Fibroblast of the conjunctiva (primary cell): ENCODE results near the gene CCNL2.
A peak's percentile ranks its signal among the peaks of the same experiment; 100 is the strongest.

Experiments used
- DNase-seq: peaks from one replicate; pipeline ENCODE4 v3.0.0-alpha.2; 2010; ENCODE audit warnings: low read depth

The CCNL2 gene

DNA sequence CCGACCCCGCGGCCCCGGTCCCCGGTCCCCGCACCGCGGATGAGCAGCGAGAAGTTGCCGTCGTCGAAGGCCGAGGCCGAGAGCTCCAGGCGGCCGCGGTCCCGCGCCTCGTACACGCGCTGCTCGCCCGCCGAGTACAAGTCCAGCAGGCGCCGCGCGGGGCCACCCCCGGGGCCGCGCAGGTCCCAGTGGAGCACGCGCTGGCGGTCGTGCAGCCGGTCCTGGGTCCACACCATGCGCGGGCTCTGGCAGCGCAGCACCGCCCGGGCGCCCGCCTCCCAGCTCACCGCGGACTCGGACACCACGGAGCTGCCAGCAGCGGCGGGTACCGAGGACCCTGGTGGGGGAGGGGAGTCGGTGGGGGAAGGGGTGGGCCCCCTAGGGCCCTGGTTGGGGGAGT is 43.7 kb downstream of the CCNL2 start:
- no peak for DNase-seq

DNA sequence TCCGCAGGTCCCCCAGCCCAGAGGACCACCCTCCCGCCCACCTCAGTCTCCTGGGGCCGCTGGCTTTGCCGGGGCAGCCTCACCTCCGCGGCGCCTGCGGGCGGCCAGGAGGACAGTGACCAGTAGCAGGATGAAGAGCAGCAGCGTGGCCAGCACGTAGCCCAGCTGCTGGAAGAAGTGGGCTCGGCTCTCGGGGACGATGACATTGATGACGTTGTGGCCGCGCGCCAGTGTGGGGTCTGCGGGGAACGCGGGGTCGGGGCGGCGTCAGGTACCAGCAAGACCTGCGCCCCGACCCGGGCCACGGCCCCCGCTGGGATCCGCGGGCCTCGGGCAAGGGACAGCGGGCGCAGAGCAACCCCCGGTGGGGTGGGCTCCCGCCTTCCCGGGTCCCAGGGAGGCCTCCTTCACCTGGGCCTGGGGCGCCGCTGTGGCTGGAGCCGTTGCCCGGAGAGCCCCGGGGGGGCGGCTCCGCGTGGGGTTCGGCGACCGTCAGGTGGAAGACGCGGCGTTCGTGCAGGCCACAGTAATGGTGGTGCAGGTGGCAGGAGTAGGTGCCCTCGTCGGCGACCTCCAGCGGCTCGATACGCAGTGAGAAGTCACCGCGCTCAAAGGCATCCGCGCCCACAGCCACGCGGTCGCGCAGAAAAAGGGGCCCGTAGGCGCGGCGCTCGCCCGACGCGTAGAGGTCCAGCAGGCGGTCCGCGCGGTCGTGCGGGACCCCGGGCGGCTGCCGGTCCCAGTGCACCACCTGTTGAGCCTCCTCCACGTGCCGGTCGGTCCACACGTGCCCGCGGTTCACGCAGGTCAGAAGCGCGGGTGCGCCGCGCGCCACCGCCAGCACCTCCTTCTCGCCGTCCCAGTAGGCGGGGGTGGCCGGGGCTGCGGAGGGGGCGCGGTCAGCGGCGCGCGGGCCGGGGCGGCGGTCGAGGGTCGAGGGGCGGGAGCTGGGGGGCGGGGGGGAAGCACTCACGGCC is 44.6 kb downstream of the CCNL2 start:
- no peak for DNase-seq

DNA sequence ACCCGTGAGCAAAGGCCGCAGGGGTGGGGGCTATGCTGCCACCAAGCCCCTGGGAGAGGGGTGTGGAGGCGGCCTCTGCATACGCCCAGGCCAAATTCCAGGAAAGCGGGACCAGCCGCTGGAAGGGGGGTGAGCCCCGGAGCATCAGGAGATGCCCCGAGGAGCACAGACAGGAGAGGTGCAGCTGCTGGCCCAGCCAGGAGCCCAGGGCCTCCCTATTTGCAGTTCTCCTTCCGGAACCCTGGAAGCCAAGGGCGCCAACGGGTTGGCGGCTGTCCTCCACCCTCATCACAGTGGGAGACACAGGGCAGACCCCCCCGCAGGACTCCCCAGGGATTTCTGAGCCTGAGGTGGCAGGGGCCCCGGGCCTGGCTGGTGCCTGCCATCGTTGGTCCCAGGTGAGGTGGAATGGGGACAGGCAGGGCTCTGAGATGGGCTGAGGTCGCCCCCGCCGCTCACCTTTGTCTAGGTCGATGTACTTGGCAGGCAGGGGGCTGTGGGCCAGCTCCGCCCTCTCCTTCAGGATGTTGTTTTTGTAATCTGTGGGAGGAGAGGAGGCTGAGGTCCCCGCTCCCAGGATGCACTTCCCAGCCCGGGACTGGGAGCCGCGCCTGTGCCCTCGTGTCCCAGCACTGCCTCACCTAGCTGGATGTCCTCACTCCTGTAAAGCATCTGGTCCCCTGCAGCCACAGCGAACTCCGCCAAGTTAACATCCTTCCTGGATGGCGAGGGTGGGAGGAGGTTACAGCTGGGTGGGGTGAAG is 45.6 kb downstream of the CCNL2 start:
- DNase-seq, result no peak

GRCh38 chr1:1352786-1353388 is 46.2 kb downstream of the CCNL2 start:
- no peak for DNase-seq

- DNase-seq, result peak; percentile 33
Measured at GRCh38 chr1:1351511-1352427, 47.4 kb downstream of the CCNL2 start.

GRCh38 chr1:1349256-1350012 is 49.7 kb downstream of the CCNL2 start, which contains the start of gene DVL1:
TSS of gene DVL1 (minus strand) at chr1:1349418. CDS start at chr1:1349065, 353 bp downstream.
- DNase-seq, result peak; percentile 44

DNA sequence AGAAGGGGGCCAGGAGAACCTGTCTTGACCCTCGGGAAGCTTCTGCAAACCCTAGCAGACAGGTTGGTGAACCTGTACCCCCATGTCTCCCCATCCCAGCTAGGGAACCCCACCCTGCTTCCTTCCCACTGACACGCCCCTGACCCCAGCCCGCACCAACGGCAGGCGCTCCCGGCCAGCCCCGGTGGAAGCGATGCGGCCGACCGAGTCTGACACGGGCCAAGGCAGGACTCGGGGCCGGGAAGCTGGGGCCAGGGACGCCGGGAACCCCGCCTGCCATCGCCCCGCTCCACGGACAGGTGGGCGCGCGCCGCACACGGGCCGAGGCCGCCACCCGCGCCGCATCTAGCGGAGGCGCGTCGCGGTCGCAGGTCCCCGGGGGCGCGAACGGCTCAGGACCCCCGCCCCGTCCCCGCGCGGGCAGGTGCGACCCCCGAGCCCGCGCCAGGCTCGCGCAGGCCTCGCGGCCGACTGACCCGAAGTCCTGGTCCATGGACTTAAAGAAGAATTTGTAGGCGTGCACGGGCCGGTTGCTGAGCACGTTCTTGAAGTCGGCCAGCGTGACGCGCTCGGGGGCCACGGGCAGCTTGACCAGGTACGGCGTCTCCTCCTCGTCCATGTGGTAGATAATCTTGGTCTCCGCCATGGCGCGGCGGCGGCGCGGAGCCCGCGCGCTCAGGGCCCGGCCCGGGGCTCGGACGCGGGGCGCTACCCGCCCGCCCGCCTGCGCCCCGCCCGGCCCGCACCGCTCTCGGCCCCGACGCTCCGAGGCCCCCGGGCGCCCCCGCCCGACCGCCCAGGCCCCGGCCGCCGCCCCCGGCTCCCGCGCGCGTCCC is 50.5 kb downstream of the CCNL2 start:
- no peak for DNase-seq

DNA sequence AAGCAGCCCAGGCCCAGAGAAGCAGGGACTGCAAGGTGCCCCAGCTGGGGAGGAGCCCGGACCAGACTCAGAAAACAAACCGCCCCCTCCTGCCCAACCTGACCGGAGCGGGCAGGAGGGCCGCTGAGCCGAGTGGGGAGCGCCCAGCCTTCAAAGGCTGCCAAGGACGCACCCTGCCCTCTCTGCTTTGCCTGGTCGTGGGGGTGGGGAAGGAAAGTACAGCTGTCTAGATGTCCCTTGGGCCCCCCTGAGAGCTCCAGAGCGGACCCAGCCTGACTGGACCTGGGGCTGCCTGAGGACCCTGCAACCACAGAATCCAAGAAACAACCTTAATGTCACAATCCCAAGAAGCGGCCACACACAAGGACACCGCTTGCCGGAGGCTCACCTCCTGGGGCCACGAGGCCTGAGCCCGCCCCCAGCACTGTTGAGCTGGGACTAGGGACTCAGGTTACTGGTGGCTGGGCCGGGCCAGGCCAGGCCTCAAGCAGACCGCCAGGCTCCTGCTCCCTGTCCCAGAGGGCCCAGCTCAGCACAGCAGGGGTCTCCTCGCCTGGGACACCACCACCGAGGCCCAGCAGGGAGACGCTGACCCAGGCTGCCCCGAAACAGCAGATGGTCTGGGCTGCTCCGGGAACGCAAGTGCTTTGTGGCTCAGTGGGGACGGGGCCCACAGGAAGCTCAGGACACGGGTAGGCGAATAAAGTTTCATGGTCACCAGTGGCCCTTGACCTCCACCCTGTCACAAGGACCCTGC is 51.3 kb downstream of the CCNL2 start:
- DNase-seq, result no peak

- no peak for DNase-seq
Measured at GRCh38 chr1:1347026-1347595, 52.0 kb downstream of the CCNL2 start.

GRCh38 chr1:1346501-1346890 is 52.6 kb downstream of the CCNL2 start:
- DNase-seq, result no peak

GRCh38 chr1:1345860-1346500 is 53.2 kb downstream of the CCNL2 start:
- no peak for DNase-seq

DNA sequence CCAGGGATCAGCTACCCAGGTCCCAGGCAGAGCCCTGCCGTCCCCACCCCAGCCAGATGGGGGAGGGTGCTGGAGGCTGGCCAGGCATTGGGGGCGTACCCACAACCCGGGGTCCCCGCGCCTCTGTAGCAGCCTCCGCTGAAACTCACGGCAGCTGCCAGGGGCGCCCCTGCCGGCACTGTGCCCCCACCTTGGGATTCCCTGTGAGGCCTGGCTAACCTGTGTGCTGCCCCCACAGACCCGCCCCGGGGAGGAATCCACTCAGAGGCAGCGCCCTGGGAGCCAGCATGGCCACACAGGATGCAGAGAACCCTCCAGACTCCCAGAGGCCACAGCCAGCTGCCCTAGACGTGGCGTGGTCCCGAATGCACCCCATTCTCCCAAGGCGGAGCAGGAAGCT is 53.8 kb downstream of the CCNL2 start:
- DNase-seq, result no peak

DNA sequence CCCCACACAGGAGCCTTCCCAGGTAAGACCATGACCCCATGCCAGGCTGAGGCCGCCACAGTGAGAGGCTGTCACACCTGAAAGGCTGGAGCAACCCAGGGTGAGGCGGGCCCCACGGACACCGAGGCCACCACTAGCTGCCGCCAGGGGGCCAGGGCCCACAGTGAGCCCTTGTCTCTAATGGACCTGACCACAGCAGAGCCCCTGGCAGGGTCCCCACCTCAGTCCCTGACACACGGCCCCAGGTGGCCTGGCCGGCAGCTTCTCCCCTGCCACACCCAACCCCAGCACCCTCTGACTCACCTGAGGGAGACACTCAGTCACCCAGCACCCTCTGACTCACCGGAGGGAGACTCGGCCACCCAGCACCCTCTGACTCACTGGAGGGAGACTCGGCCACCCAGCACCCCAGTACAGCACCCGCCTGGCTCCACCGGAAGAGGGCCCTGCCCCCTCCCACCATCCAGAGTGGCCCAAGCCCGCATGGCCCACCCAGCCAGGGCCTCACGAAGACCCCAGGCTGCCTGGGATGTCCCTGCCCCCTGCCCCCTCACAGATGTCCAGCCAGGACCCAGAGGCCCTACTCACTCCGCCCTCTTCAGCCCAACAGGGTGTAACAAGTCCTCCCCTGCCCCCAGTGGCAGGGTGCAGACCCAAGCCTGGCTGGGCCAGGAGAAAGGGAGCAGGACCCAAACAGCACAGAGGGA is 54.3 kb downstream of the CCNL2 start:
- DNase-seq, result no peak

DNA sequence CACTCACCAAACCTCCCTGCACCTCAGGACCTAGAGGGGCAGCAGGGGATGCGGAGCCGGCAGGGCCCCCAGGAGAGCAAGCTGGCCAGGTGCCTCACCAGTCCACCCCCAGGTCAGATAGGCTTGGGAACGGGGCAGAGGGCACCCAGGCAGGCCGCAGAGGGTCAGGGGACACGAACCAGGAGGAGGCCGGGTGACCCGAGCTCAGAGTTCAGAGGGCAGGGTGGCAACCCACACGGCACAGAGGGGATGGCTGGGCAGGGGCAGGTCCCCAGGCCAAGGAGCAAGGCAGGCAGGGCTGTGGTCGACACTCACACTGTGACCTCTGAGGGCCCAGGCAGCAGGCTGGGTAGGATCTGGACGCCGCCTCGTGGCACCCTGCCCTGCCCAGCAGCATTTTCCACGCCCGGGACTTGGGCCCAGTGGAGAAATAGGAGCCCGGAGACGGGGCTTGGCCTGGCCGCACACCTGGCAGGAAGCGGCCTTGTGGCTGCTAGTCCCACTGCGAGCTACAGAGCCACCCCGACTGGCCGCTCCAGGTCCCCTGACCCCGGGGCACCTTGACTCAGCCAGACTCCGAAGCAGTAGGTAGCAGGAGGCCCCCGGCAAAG is 55.2 kb downstream of the CCNL2 start:
- DNase-seq, result no peak

DNA sequence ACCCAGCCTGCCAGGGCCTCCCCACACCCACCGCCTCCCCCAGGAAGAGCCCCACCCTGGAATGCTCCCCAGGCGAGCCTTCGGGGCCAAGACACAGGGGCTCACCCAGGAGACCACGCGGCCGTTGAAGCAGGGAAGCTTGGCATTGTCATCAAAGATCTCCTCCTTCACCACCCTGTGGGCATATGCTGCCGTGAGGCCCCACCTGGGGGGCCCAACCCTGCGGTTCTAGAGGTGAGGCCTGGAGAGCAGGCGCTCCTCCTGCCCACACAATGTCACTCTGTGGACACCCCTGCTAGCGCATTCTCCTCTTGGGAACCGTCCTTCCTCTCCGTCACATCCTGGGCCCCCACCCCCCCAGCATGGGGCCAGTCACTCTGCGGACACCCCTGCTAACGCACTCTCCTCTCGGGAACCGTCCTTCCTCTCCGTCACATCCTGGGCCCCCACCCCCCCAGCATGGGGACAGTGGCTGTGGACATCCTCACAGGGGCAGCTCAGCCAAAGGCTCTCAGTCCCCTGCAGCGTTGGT is 56.5 kb downstream of the CCNL2 start:
- no peak for DNase-seq

DNA sequence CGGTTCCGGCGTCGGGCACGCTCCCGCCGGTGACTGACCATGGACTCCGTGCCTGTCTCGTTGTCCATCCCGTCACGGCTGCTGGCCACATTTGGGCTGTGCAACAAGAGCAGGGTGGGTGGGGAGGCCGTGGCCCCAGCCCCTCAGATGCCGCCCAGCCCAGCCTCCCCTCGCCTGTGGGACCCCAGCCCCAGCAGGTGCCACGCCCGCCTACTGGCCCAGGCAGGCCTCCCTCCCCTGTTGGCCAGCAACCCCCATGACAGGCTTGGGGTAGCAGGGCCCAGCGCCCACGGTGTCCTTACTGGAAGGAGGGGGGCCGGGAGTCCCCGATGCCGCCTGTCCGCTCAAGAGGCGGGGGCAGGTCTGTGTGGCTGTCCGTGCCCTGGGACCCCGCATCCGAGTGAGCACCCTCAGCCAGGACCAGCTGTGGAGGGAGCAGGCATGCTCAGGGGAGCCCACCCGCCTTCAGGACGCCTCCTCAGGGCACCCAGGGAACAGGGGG is 57.0 kb downstream of the CCNL2 start:
- DNase-seq, result no peak

- DNase-seq, result no peak
Measured at GRCh38 chr1:1341549-1342021, 57.5 kb downstream of the CCNL2 start.
